K562 (cell line): ENCODE measurements around the gene PTPRE. TPM values are rescaled to one million over a fixed set of nuclear protein-coding genes. Genes with fewer than 3 reads are reported as not detected.

Experiments used
- ARHGAP35 ChIP-seq: fragments of 450-650 bp; IDR thresholded peaks from 2 replicates; pipeline ENCODE4 v1.6.1; 2018; ENCODE audit not compliant: partially characterized antibody
- BDP1 ChIP-seq: IDR thresholded peaks from 3 replicates; pipeline ENCODE4 v1.6.1; 2011; ENCODE audit not compliant: insufficient read length, insufficient read depth
- DIDO1 ChIP-seq: fragments of 450-650 bp; IDR thresholded peaks from 2 replicates; pipeline ENCODE4 v1.6.1; 2016; ENCODE audit warnings: low read depth, missing biosample characterization, missing genetic modification characterization
- EP300 ChIP-seq: IDR thresholded peaks from 2 replicates; pipeline ENCODE4 v1.6.1; 2012; ENCODE audit warnings: low read length, improper control_type of control experiment
- FOXP1 ChIP-seq: sonication (generic); formaldehyde crosslinking; IDR thresholded peaks from 2 replicates; pipeline ENCODE4 v1.8.0; 2022; ENCODE audit warnings: mild to moderate bottlenecking, missing genetic modification reagents
- GABPB2 ChIP-seq: fragments of 250-450 bp; sonication (Bioruptor Pico); conservative IDR thresholded peaks from 2 replicates; pipeline ENCODE4 v1.5.1; 2021; ENCODE audit warnings: mild to moderate bottlenecking
- KLF10 ChIP-seq: fragments of 250-450 bp; sonication (Bioruptor Pico); IDR thresholded peaks from 2 replicates; pipeline ENCODE4 v1.6.1; 2021; ENCODE audit warnings: matching md5 sums
- MAZ ChIP-seq, 2 experiments: fragments of 450-650 bp in 1 of 2; sonication (generic) in 1 of 2; formaldehyde crosslinking; IDR thresholded peaks in 1 of 2; conservative IDR thresholded peaks in 1 of 2; 2 replicates each; pipeline versions ENCODE4 v1.4.0 to v1.5.0; 2020; ENCODE audit warnings: mild to moderate bottlenecking in 1 of 2, missing genetic modification reagents in 1 of 2
- PBX2 ChIP-seq, 2 experiments: IDR thresholded peaks in 1 of 2; conservative IDR thresholded peaks in 1 of 2; 2 replicates each; pipeline ENCODE4 v1.6.1; 2016; ENCODE audit warnings: low read depth in 2 of 2, mild to moderate bottlenecking in 1 of 2, missing compliant biosample characterization in 1 of 2, missing genetic modification characterization in 1 of 2, moderate library complexity in 1 of 2
- POLR2AphosphoS2 ChIP-seq: IDR thresholded peaks from 2 replicates; pipeline ENCODE4 v1.6.1; 2012; ENCODE audit warnings: low read length, improper control_type of control experiment
- PTTG1 ChIP-seq: fragments of 450-650 bp; IDR thresholded peaks from 2 replicates; pipeline ENCODE4 v1.6.1; 2016; ENCODE audit warnings: low read depth, mild to moderate bottlenecking, missing genetic modification characterization, missing compliant biosample characterization
- RBFOX2 ChIP-seq: fragments of 200-400 bp; formaldehyde crosslinking; IDR thresholded peaks from 2 replicates; pipeline ENCODE4 v1.6.1; 2017; ENCODE audit warnings: low read depth, mild to moderate bottlenecking, low read length, moderate library complexity
- RBM14 ChIP-seq: fragments of 200-400 bp; formaldehyde crosslinking; IDR thresholded peaks from 2 replicates; pipeline ENCODE4 v1.6.1; 2018; ENCODE audit warnings: low read depth, mild to moderate bottlenecking, low read length, moderate library complexity, borderline replicate concordance; ENCODE audit not compliant: insufficient read depth
- SMARCB1 ChIP-seq: IDR thresholded peaks from 2 replicates; pipeline ENCODE4 v1.6.1; 2011; ENCODE audit warnings: improper control_type of control experiment, low read depth; ENCODE audit not compliant: insufficient read length
- ZNF24 ChIP-seq: fragments of 450-650 bp; IDR thresholded peaks from 2 replicates; pipeline ENCODE4 v1.6.1; 2016
- ZNF644 ChIP-seq: fragments of 200-800 bp; sonication (Bioruptor generic); IDR thresholded peaks from 2 replicates; pipeline ENCODE4 v1.6.1; 2016; ENCODE audit warnings: low read depth, missing genetic modification characterization, missing compliant biosample characterization
- polyA plus RNA-seq, 8 experiments: library from polyadenylated mRNA; depleted of rRNA in 4 of 8; stranded (reverse) in 5 of 8; unstranded in 3 of 8; fragments of >200 nt; fragmentation: Nextera tagmentation in 2 of 8; fragmentation: Illumina TruSeq in 1 of 8; extraction: Ambion mirVana in 2 of 8; extraction: Trizol in 1 of 8; gene quantifications; 2 replicates each; pipeline versions ENCODE4 v1.2.1 to v1.2.3, GENCODE V29; 2011 to 2014; ENCODE audit warnings: inconsistent platforms in 1 of 8, missing spikeins in 1 of 8
- total RNA-seq, 7 experiments: library from RNA; depleted of rRNA in 6 of 7; stranded (reverse); fragments of >200 nt in 6 of 7; fragmentation: Illumina TruSeq in 2 of 7; extraction: Trizol in 2 of 7; gene quantifications; 2 replicates each; pipeline versions ENCODE4 v1.2.1 to v1.2.3, GENCODE V29; 2011 to 2021; ENCODE audit warnings: low replicate concordance in 1 of 7
- TF ChIP-seq, protein P1 (sequence below): fragments of 450-650 bp; IDR thresholded peaks from 2 replicates; pipeline ENCODE4 v1.6.1; 2018; ENCODE audit not compliant: partially characterized antibody
- TF ChIP-seq, protein P2 (sequence below), 2 experiments: fragments of 250-450 bp in 1 of 2; fragments of 450-650 bp in 1 of 2; sonication (Bioruptor Pico) in 1 of 2; IDR thresholded peaks; 2 replicates each; pipeline versions ENCODE4 v1.6.1 to v1.8.0; 2016 to 2021; ENCODE audit warnings: mild to moderate bottlenecking in 2 of 2, moderate library complexity in 2 of 2, missing compliant biosample characterization in 1 of 2, missing genetic modification characterization in 1 of 2
- TF ChIP-seq, protein P3 (sequence below): fragments of 250-450 bp; sonication (Bioruptor Pico); IDR thresholded peaks from 2 replicates; pipeline ENCODE4 v1.9.0; 2021; ENCODE audit warnings: mild to moderate bottlenecking

Gene PTPRE
- total and polyA plus RNA-seq, 9 of the 15 experiments (the other 6 are each of a cell fraction or from before 2014, with no cell fraction given), result 0.01 to 0.13 (median 0.04) TPM; not detected in 4

GRCh38 chr10:128125944-128126764, 219.3 kb downstream of the PTPRE start, which contains the start of gene MKI67 (continued):
- TF ChIP-seq, protein P1, sequence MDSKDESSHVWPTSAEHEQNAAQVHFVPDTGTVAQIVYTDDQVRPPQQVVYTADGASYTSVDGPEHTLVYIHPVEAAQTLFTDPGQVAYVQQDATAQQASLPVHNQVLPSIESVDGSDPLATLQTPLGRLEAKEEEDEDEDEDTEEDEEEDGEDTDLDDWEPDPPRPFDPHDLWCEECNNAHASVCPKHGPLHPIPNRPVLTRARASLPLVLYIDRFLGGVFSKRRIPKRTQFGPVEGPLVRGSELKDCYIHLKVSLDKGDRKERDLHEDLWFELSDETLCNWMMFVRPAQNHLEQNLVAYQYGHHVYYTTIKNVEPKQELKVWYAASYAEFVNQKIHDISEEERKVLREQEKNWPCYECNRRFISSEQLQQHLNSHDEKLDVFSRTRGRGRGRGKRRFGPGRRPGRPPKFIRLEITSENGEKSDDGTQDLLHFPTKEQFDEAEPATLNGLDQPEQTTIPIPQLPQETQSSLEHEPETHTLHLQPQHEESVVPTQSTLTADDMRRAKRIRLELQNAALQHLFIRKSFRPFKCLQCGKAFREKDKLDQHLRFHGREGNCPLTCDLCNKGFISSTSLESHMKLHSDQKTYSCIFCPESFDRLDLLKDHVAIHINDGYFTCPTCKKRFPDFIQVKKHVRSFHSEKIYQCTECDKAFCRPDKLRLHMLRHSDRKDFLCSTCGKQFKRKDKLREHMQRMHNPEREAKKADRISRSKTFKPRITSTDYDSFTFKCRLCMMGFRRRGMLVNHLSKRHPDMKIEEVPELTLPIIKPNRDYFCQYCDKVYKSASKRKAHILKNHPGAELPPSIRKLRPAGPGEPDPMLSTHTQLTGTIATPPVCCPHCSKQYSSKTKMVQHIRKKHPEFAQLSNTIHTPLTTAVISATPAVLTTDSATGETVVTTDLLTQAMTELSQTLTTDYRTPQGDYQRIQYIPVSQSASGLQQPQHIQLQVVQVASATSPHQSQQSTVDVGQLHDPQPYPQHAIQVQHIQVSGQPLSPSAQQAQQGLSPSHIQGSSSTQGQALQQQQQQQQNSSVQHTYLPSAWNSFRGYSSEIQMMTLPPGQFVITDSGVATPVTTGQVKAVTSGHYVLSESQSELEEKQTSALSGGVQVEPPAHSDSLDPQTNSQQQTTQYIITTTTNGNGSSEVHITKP, result no peak
- TF ChIP-seq PBX2 (CRISPR knock-in tag; IDR thresholded peaks at IDR 0.05; ENCODE audit: low read depth), result no peak
- TF ChIP-seq PBX2 (tag; conservative IDR thresholded peaks at IDR 0.05; ENCODE audit: low read depth), result no peak
- TF ChIP-seq MAZ (CRISPR knock-in tag; conservative IDR thresholded peaks at IDR 0.05 in 1 of 2, IDR thresholded peaks at IDR 0.05 in 1 of 2), result no peak
- TF ChIP-seq, protein P2, sequence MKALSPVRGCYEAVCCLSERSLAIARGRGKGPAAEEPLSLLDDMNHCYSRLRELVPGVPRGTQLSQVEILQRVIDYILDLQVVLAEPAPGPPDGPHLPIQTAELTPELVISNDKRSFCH (CRISPR knock-in tag; IDR thresholded peaks at IDR 0.05), result no peak
- TF ChIP-seq, protein P2 (tag; IDR thresholded peaks at IDR 0.05), result no peak
- no peak for TF ChIP-seq ZNF24
- no peak for TF ChIP-seq PTTG1 (tag)
- TF ChIP-seq RBFOX2, result peak; percentile 96
- TF ChIP-seq ARHGAP35, result no peak
- TF ChIP-seq SMARCB1, result no peak
- TF ChIP-seq FOXP1, result no peak
- no peak for TF ChIP-seq GABPB2 (CRISPR knock-in tag)
- no peak for TF ChIP-seq POLR2AphosphoS2
- TF ChIP-seq DIDO1, result no peak
- TF ChIP-seq KLF10, result no peak
- TF ChIP-seq ZNF644 (tag), result no peak
- no peak for TF ChIP-seq EP300
- TF ChIP-seq, protein P3, sequence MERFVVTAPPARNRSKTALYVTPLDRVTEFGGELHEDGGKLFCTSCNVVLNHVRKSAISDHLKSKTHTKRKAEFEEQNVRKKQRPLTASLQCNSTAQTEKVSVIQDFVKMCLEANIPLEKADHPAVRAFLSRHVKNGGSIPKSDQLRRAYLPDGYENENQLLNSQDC (CRISPR knock-in tag), result no peak
- no peak for TF ChIP-seq BDP1
- no peak for TF ChIP-seq RBM14
